Measurements from ENCODE around the gene BACH2. TPM values are rescaled to one million over a fixed set of nuclear protein-coding genes. Genes with fewer than 3 reads are reported as not detected.

The BACH2 gene
- total and polyA plus RNA-seq, 10 of the 15 experiments (the other 5 are each of a cell fraction or from before 2014, with no cell fraction given), result 0.03 to 0.28 (median 0.04) TPM; not detected in 3

GRCh38 chr6:90284236-90285041 is 12.2 kb downstream of the BACH2 start (continued):
- TF ChIP-seq PAX5 (IDR thresholded peaks at IDR 0.05; ENCODE audit: borderline replicate concordance, low read depth, low read length) (peak; percentile 86; the same call in 1 of the 2 replicates), REST (IDR thresholded peaks at IDR 0.05; ENCODE audit: low read depth, low read length) (peak; percentile 9; the same call in 1 of the 2 replicates), KDM1A (IDR thresholded peaks at IDR 0.05; ENCODE audit: borderline replicate concordance) (no peak), SRF (IDR thresholded peaks at IDR 0.05; ENCODE audit: low read depth in 2 of 2, low read length in 2 of 2) (0 out of 4 replicates have a peak, but pooled peaks of 1 of the 2 experiments have one; percentile 22), ATF7 (IDR thresholded peaks at IDR 0.05; ENCODE audit: low read depth) (peak; percentile 84), TARDBP (IDR thresholded peaks at IDR 0.05; ENCODE audit: borderline replicate concordance) (no peak), ZBTB4 (CRISPR knock-in tag; IDR thresholded peaks at IDR 0.05) (no peak), ETV6 (conservative IDR thresholded peaks at IDR 0.05 in 1 of 2, IDR thresholded peaks at IDR 0.05 in 1 of 2; ENCODE audit: borderline replicate concordance in 1 of 2, low read depth in 1 of 2) (peak in 1 of 2 experiments; percentile 82; a peak in 2 of 4 replicates), PML (IDR thresholded peaks at IDR 0.05; ENCODE audit: low read length) (0 out of 2 replicates have a peak, but pooled peaks have one; percentile 48), FOS (IDR thresholded peaks at IDR 0.05; ENCODE audit: borderline replicate concordance, extremely low read depth, insufficient read length) (no peak), ZBTB40 (IDR thresholded peaks at IDR 0.05; ENCODE audit: borderline replicate concordance) (no peak), TBL1XR1 (IDR thresholded peaks at IDR 0.05; ENCODE audit: low read depth, low read length) (peak; percentile 81), JUND (IDR thresholded peaks at IDR 0.05; ENCODE audit: low read depth, low read length) (peak; percentile 56), SMARCA5 (IDR thresholded peaks at IDR 0.05) (no peak), DPF2 (IDR thresholded peaks at IDR 0.05) (peak; percentile 33; the same call in 1 of the 2 replicates), RUNX3 (IDR thresholded peaks at IDR 0.05; ENCODE audit: low read length) (peak; percentile 97), MAX (IDR thresholded peaks at IDR 0.05; ENCODE audit: low read depth, low read length) (no peak), SREBF1 (IDR thresholded peaks at IDR 0.05; ENCODE audit: low read length) (no peak), YBX1 (IDR thresholded peaks at IDR 0.05) (no peak)
